Ovary (tissue), 3 donors: ENCODE data around the gene TCF4.

Experiments used
- CTCF ChIP-seq, 3 donors: fragments of 450-650 bp in 2 of 3; fragments of 200-600 bp in 1 of 3; IDR thresholded peaks; one replicate each; pipeline versions ENCODE4 v1.5.1 to v1.8.0; 2016 to 2022; ENCODE audit warnings: antibody characterized with exemption in 3 of 3, mild to moderate bottlenecking in 1 of 3
- EP300 ChIP-seq: sonication (generic); formaldehyde crosslinking; IDR thresholded peaks from one replicate; pipeline ENCODE4 v1.6.1; 2017; ENCODE audit warnings: antibody characterized with exemption
- POLR2A ChIP-seq: fragments of 450-650 bp; IDR thresholded peaks from one replicate; pipeline ENCODE4 v1.6.1; 2017; ENCODE audit warnings: antibody characterized with exemption, mild to moderate bottlenecking, moderate library complexity
- donor health status: DM: no; HTN: no; CAD: no.

- TF ChIP-seq EP300 (no peak), CTCF (IDR thresholded peaks at IDR 0.05) (no peak), POLR2A (no peak)
These were observed 280.5 kb downstream of the TCF4 start for GRCh38 chr18:55307505-55307904.
